DOHH2 (cell line): ENCODE results near the gene ATE1.

Experiments
- CTCF ChIP-seq: fragments of 200-600 bp; sonication (generic); IDR thresholded peaks from one replicate; pipeline ENCODE4 v1.5.1; 2014; ENCODE audit warnings: antibody characterized with exemption, mild to moderate bottlenecking, low read depth, low read length; ENCODE audit not compliant: poor library complexity, severe bottlenecking
- EZH2phosphoT487 ChIP-seq: fragments of 200-600 bp; sonication (generic); IDR thresholded peaks from 2 replicates; pipeline ENCODE4 v1.6.1; 2017; ENCODE audit warnings: borderline replicate concordance, mild to moderate bottlenecking, antibody characterized with exemption, low read length, moderate library complexity, mixed read lengths

- no peak for TF ChIP-seq CTCF
- TF ChIP-seq EZH2phosphoT487 = no peak
Measured at GRCh38 chr10:121889212-121889611, 38.6 kb downstream of the ATE1 start.
